Naive thymus-derived CD4-positive, alpha-beta T cell (primary cell): ENCODE results near the gene ETV3. TPM values are rescaled to one million over a fixed set of nuclear protein-coding genes. Genes with fewer than 3 reads are reported as not detected.
A peak's percentile ranks its signal among the peaks of the same experiment; 100 is the strongest.

Experiments used
- ATAC-seq: fragments of 150-1000 bp; cut with Tn5 transposase; 2 replicates; pipeline ENCODE4 v1.10.0; 2021; ENCODE audit warnings: mild to moderate bottlenecking, moderate library complexity
- CTCF ChIA-PET: fragments of 350-600 bp; sonication (Branson Sonifier 250); formaldehyde crosslinking; loops from one replicate; lab custom pipeline; 2021; ENCODE audit warnings: antibody characterized with exemption; lab: Charles Lee
- POLR2A ChIA-PET: fragments of 350-600 bp; sonication (Branson Sonifier 250); formaldehyde crosslinking; loops from one replicate; lab custom pipeline; 2021; ENCODE audit warnings: antibody characterized with exemption, inconsistent platforms; lab: Charles Lee
- DNase-seq, 9 donors: peaks; one replicate each; pipeline versions ENCODE4 v3.0.0 to v3.0.0-alpha.2; 2020 to 2022; ENCODE audit warnings: mixed read lengths in 1 of 9
- H3K27ac ChIP-seq: one replicate; pipeline ENCODE4 v1.7.0; 2013; ENCODE audit warnings: mild to moderate bottlenecking, low read depth, low read length, moderate library complexity
- H3K27me3 ChIP-seq, 2 donors: one replicate each; pipeline ENCODE4 v1.7.0; 2013; ENCODE audit warnings: low read length in 2 of 2, mild to moderate bottlenecking in 2 of 2, moderate library complexity in 2 of 2; ENCODE audit not compliant: control insufficient read depth in 2 of 2, insufficient read depth in 2 of 2
- H3K36me3 ChIP-seq, 3 experiments: 1 replicate in 2 of 3; 2 replicates in 1 of 3; pipeline ENCODE4 v1.7.0; 2013; ENCODE audit warnings: low read length in 3 of 3, mild to moderate bottlenecking in 3 of 3, moderate library complexity in 1 of 3; ENCODE audit not compliant: insufficient read depth in 3 of 3, control insufficient read depth in 2 of 3
- H3K4me1 ChIP-seq, 2 donors: one replicate each; pipeline ENCODE4 v1.7.0; 2013; ENCODE audit warnings: low read length in 2 of 2, mild to moderate bottlenecking in 2 of 2, moderate library complexity in 1 of 2; ENCODE audit not compliant: control insufficient read depth in 2 of 2, insufficient read depth in 2 of 2
- H3K4me3 ChIP-seq: 2 replicates; pipeline ENCODE4 v1.7.0; 2013; ENCODE audit warnings: mild to moderate bottlenecking, low read length
- H3K9me3 ChIP-seq, 3 experiments: 1 replicate in 2 of 3; 2 replicates in 1 of 3; pipeline ENCODE4 v1.7.0; 2013; ENCODE audit warnings: low read length in 3 of 3; ENCODE audit not compliant: control insufficient read depth in 2 of 3
- H3K27ac Mint-ChIP-seq, 9 donors: one replicate each; pipeline ENCODE4 v1.8.0; 2020 to 2022; ENCODE audit warnings: mixed read lengths in 9 of 9, mild to moderate bottlenecking in 8 of 9, moderate library complexity in 5 of 9, inconsistent platforms in 2 of 9
- H3K27me3 Mint-ChIP-seq, 5 donors: one replicate each; pipeline ENCODE4 v1.8.0; 2021 to 2022; ENCODE audit warnings: mixed read lengths in 5 of 5, mild to moderate bottlenecking in 1 of 5
- H3K36me3 Mint-ChIP-seq, 5 donors: one replicate each; pipeline ENCODE4 v1.8.0; 2020 to 2022; ENCODE audit warnings: mixed read lengths in 5 of 5, mild to moderate bottlenecking in 3 of 5, inconsistent platforms in 1 of 5
- H3K4me1 Mint-ChIP-seq, 7 donors: one replicate each; pipeline ENCODE4 v1.8.0; 2020 to 2022; ENCODE audit warnings: mixed read lengths in 7 of 7, mild to moderate bottlenecking in 3 of 7, inconsistent platforms in 1 of 7
- H3K4me3 Mint-ChIP-seq, 10 donors: one replicate each; pipeline ENCODE4 v1.8.0; 2020 to 2022; ENCODE audit warnings: mild to moderate bottlenecking in 10 of 10, mixed read lengths in 10 of 10, moderate library complexity in 6 of 10, inconsistent platforms in 2 of 10
- H3K9me3 Mint-ChIP-seq, 11 donors: one replicate each; pipeline ENCODE4 v1.8.0; 2020 to 2022; ENCODE audit warnings: mixed read lengths in 11 of 11, mild to moderate bottlenecking in 4 of 11, inconsistent platforms in 1 of 11, moderate library complexity in 1 of 11
- intact Hi-C, 2 donors: fragments of 100-400 bp; cut with micrococcal nuclease; formaldehyde crosslinking; loops; one replicate each; pipeline ENCODE4 v1.15.1; 2023
- polyA plus RNA-seq, 2 donors: library from polyadenylated mRNA; unstranded; fragments of 300-500 nt; fragmentation: Illumina TruSeq; gene quantifications; one replicate each; pipeline ENCODE4 v1.2.3, GENCODE V29; 2021
- total RNA-seq, 6 experiments: library from RNA in 5 of 6; stranded (reverse) in 5 of 6; gene quantifications; 1 replicate in 5 of 6; 2 replicates in 1 of 6; pipeline ENCODE4 v1.2.3 and lab custom pipeline; 2021 to 2026

The ETV3 gene
- total and polyA plus RNA-seq, 7 experiments from 2014 or later = 4.5 to 72.4 (median 32.1) TPM

- DNase-seq (no peak), ATAC-seq (peak; percentile 3)
- H3K4me3 Mint-ChIP-seq = peak overlapping the region in 8 of 10 donors; percentile 52 to 73 (median 65)
- H3K4me1 Mint-ChIP-seq = peaks cover 15 to 40% (median 30%) of the 10 kb centered on the region in 7 donors
- ChIA-PET POLR2A (interaction anchor here (2.0 kb wide), 1 partner anchor 65 kb away, joined by 10 read pairs; no protein-coding TSS in a partner anchor), CTCF (interaction anchor here (0.9 to 11.4 kb wide), 5 partner anchors 11 to 66 kb away, joined by 3 to 292 read pairs (median 8); partner anchors contain the start of gene ETV3)
- peaks cover 6 to 22% (median 9%) of the 10 kb centered on the region in 5 donors for H3K27me3 Mint-ChIP-seq
- Histone ChIP-seq H3K4me1 (peaks cover 8 to 28% of the 10 kb centered on the region in 2 donors), H3K4me3 (no peak overlapping the region), H3K36me3 (no peaks in the 10 kb centered on the region), H3K27ac (no peak overlapping the region), H3K9me3 (no peaks in the 10 kb centered on the region), H3K27me3 (no peaks in the 10 kb centered on the region)
- H3K27ac Mint-ChIP-seq = peak overlapping the region in 2 of 9 donors; percentile 26 to 51
- intact Hi-C loops = loop anchor here (1.0 to 2.0 kb wide), 4 partner anchors 16 to 245 kb away; partner anchors contain the start of gene ETV3 (in 1 of the 2)
- no peaks in the 10 kb centered on the region for H3K36me3 Mint-ChIP-seq
- no peaks in the 10 kb centered on the region for H3K9me3 Mint-ChIP-seq
Measured at GRCh38 chr1:157155658-157156057, 17.5 kb upstream of the ETV3 start.

DNA sequence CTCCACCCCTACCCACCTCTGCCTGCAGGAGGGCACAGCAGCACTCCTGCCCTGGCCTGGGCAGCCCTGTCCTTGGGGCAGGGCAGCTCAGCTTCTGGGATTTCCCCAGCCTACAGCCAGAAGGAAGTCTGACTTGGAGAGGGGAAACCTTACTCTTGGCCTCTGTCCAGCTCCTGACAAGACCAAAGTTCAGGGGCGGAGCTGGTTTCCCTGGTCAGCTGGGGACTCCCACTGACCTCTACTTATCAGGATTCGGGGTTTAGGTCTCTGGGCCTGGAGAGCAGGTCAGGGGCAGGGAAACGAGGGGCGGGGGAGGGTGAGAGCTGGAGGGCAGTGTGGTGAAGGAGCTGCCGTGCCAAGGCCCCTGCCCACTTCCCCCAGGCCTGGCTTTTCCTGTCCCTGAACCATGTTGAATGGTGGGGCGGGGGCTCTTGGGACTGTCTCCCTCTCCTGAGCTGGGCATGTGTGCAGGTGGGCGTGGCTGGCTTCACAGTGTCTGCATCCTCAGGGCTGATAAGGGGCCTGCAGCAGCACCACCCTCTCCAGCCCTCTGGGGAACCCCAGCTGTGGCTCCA, 16.8 kb upstream of the ETV3 start:
- H3K27me3 Mint-ChIP-seq = peaks cover 6 to 22% (median 9%) of the 10 kb centered on the region in 5 donors
- H3K9me3 Mint-ChIP-seq = no peaks in the 10 kb centered on the region
- H3K4me3 Mint-ChIP-seq = no peak overlapping the region
- Histone ChIP-seq H3K9me3 (no peaks in the 10 kb centered on the region), H3K27me3 (no peaks in the 10 kb centered on the region), H3K4me1 (peaks cover 8 to 28% of the 10 kb centered on the region in 2 donors), H3K4me3 (no peak overlapping the region), H3K36me3 (no peaks in the 10 kb centered on the region), H3K27ac (no peak overlapping the region)
- intact Hi-C loops = loop anchor here in 1 of 2 donors (2.0 kb wide), 1 partner anchor 16 kb away; the partner anchor contains the start of gene ETV3
- ATAC-seq = peak; percentile 64
- ChIA-PET POLR2A (interaction anchor here (2.0 kb wide), 1 partner anchor 65 kb away, joined by 10 read pairs; no protein-coding TSS in a partner anchor), CTCF (interaction anchor here (0.9 to 11.4 kb wide), 6 partner anchors 12 to 66 kb away, joined by 3 to 292 read pairs (median 6); partner anchors contain the start of gene ETV3)
- DNase-seq = no peak
- H3K27ac Mint-ChIP-seq = peak overlapping the region in 1 of 9 donors; percentile 32
- no peaks in the 10 kb centered on the region for H3K36me3 Mint-ChIP-seq
- peaks cover 15 to 47% (median 32%) of the 10 kb centered on the region in 7 donors for H3K4me1 Mint-ChIP-seq

DNA sequence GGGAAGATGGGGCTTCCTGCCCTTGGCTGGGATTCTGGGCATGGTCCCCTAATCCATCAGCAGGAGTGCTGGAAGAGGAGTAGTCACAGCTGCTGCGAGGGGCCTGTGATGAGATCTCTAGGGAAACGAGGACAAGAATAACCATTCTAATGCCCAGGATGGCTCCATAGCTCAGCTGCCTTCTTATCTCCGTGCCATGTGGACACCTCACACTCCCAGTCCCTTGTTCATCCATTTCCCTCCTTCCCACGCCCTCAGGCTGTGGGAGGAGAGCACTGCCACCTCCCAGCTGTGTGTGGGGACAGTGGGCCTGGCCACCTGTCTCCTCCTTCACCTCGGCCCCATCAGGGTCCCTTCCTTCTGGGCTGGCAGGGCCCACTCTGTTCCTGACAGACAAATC, 16.1 kb upstream of the ETV3 start:
- no peak overlapping the region for H3K4me3 ChIP-seq
- no peak overlapping the region for H3K27ac ChIP-seq
- no peaks in the 10 kb centered on the region for H3K27me3 ChIP-seq
- intact Hi-C loops = loop anchor here in 1 of 2 donors (2.0 kb wide), 1 partner anchor 15 kb away; the partner anchor contains the start of gene ETV3
- Mint-ChIP-seq H3K4me1 (peaks cover 15 to 47% (median 32%) of the 10 kb centered on the region in 7 donors), H3K27me3 (peaks cover 6 to 22% (median 9%) of the 10 kb centered on the region in 5 donors), H3K36me3 (no peaks in the 10 kb centered on the region), H3K27ac (peak overlapping the region in 1 of 9 donors; percentile 77), H3K9me3 (no peaks in the 10 kb centered on the region), H3K4me3 (peak overlapping the region in 4 of 10 donors; percentile 1 to 33 (median 26))
- H3K4me1 ChIP-seq = peaks cover 8 to 28% of the 10 kb centered on the region in 2 donors
- H3K36me3 ChIP-seq = no peaks in the 10 kb centered on the region
- ATAC-seq (no peak), DNase-seq (no peak)
- POLR2A ChIA-PET = no interaction called here
- no peaks in the 10 kb centered on the region for H3K9me3 ChIP-seq
- CTCF ChIA-PET = interaction anchor here (1.0 to 11.4 kb wide), 3 partner anchors 35 to 65 kb away, joined by 3 to 292 read pairs (median 3); no protein-coding TSS in a partner anchor

DNA sequence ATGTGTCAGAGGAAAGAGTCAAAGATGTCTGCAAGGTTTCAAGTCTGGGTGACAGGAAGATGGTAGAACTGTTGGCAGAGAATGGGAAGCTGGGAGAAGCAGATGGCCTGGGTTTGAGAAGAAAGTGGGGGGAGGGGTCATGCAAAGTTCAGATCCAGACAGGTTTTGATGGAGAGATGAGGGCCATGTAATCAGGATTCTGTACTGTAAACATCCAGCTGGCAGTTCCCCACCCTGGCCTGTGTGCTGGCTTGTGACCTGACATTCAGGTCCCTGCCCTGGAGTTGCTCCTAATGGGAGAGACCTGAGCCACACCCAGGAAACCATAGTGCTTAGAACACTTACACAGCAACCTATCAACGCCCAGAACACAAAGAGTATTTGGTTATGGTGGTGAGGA, 15.6 kb upstream of the ETV3 start:
- H3K36me3 ChIP-seq = no peaks in the 10 kb centered on the region
- no peaks in the 10 kb centered on the region for H3K27me3 ChIP-seq
- ATAC-seq = no peak
- no peak overlapping the region for H3K27ac ChIP-seq
- ChIA-PET CTCF (interaction anchor here (11.4 kb wide), 1 partner anchor 64 kb away, joined by 292 read pairs; no protein-coding TSS in a partner anchor), POLR2A (no interaction called here)
- H3K4me1 ChIP-seq = peaks cover 8 to 28% of the 10 kb centered on the region in 2 donors
- peak overlapping the region in 7 of 10 donors; percentile 1 to 61 (median 31) for H3K4me3 Mint-ChIP-seq
- intact Hi-C loops = loop anchor here in 1 of 2 donors (2.0 kb wide), 1 partner anchor 15 kb away; the partner anchor contains the start of gene ETV3
- H3K4me3 ChIP-seq = no peak overlapping the region
- no peaks in the 10 kb centered on the region for H3K9me3 ChIP-seq
- H3K36me3 Mint-ChIP-seq = peaks cover 0 to 2% (median 0%) of the 10 kb centered on the region in 5 donors
- H3K27me3 Mint-ChIP-seq = peaks cover 6 to 18% (median 9%) of the 10 kb centered on the region in 5 donors
- H3K9me3 Mint-ChIP-seq = no peaks in the 10 kb centered on the region
- DNase-seq = no peak
- peak overlapping the region in 3 of 9 donors; percentile 44 to 82 (median 77) for H3K27ac Mint-ChIP-seq
- H3K4me1 Mint-ChIP-seq = peaks cover 16 to 52% (median 32%) of the 10 kb centered on the region in 7 donors

DNA sequence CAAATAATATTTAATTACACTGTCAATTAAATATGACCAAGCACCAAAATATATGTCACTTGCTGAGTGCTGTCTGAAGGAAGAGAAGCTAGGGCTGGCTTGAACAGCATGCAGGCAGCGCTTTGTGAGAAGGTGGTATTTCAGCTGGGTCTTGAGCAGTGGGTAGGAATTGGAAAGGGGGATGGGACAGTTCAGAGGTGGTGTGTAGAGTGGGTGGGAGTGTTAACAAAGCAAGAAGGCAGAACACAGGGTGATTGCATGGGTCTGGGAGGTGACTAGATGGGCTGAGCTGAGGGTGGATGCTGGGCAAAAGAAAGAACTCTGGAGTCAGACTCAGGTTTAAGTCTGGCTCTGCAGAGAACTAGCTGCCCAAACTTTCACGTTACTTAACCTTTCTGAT, 14.3 kb upstream of the ETV3 start:
- H3K4me3 Mint-ChIP-seq = no peak overlapping the region
- peaks cover 21 to 62% (median 39%) of the 10 kb centered on the region in 7 donors for H3K4me1 Mint-ChIP-seq

GRCh38 chr1:157151506-157151905, 13.3 kb upstream of the ETV3 start:
- Histone ChIP-seq H3K4me1 (peaks cover 8 to 28% of the 10 kb centered on the region in 2 donors), H3K36me3 (no peaks in the 10 kb centered on the region), H3K9me3 (no peaks in the 10 kb centered on the region), H3K4me3 (no peak overlapping the region), H3K27ac (no peak overlapping the region), H3K27me3 (no peaks in the 10 kb centered on the region)
- peaks cover 21 to 61% (median 37%) of the 10 kb centered on the region in 7 donors for H3K4me1 Mint-ChIP-seq
- H3K36me3 Mint-ChIP-seq = peaks cover 0 to 2% (median 0%) of the 10 kb centered on the region in 5 donors
- peaks cover 1 to 3% (median 1%) of the 10 kb centered on the region in 5 donors for H3K27me3 Mint-ChIP-seq
- CTCF ChIA-PET = interaction anchor here (11.4 kb wide), 1 partner anchor 62 kb away, joined by 292 read pairs; no protein-coding TSS in a partner anchor
- H3K9me3 Mint-ChIP-seq = peaks cover 0 to 1% (median 0%) of the 10 kb centered on the region in 11 donors
- peak overlapping the region in 1 of 10 donors; percentile 3 for H3K4me3 Mint-ChIP-seq
- ATAC-seq (no peak), DNase-seq (no peak)
- H3K27ac Mint-ChIP-seq = peak overlapping the region in 1 of 9 donors; percentile 23
- intact Hi-C loops = no loop called here
- POLR2A ChIA-PET = no interaction called here

More for the DNA sequence above, 14.3 kb upstream of the ETV3 start:
- POLR2A ChIA-PET = interaction anchor here (0.9 kb wide), 1 partner anchor 31 kb away, joined by 4 read pairs; no protein-coding TSS in a partner anchor
- H3K36me3 Mint-ChIP-seq = peaks cover 0 to 2% (median 0%) of the 10 kb centered on the region in 5 donors
- peaks cover 6 to 9% (median 9%) of the 10 kb centered on the region in 5 donors for H3K27me3 Mint-ChIP-seq
- H3K27ac ChIP-seq = no peak overlapping the region
- no peaks in the 10 kb centered on the region for H3K9me3 ChIP-seq
- CTCF ChIA-PET = interaction anchor here (11.4 kb wide), 1 partner anchor 63 kb away, joined by 292 read pairs; no protein-coding TSS in a partner anchor
- H3K27me3 ChIP-seq = no peaks in the 10 kb centered on the region
- H3K9me3 Mint-ChIP-seq = peaks cover 0 to 1% (median 0%) of the 10 kb centered on the region in 11 donors
- no peak for DNase-seq
- ATAC-seq = no peak
- peaks cover 8 to 28% of the 10 kb centered on the region in 2 donors for H3K4me1 ChIP-seq
- no peak overlapping the region for H3K4me3 ChIP-seq
- H3K27ac Mint-ChIP-seq = no peak overlapping the region
- H3K36me3 ChIP-seq = no peaks in the 10 kb centered on the region
- intact Hi-C loops = no loop called here
